NCI-H2196 treated with DMSO at 0.1 percent for 48 hours (cell line): ENCODE results near the gene BAZ2B.

Experiments
- DNase-seq: peaks from one replicate; lab custom pipeline; 2025; ENCODE audit not compliant: unreplicated experiment; lab: John Stamatoyannopoulos, UW

The BAZ2B gene

DNA sequence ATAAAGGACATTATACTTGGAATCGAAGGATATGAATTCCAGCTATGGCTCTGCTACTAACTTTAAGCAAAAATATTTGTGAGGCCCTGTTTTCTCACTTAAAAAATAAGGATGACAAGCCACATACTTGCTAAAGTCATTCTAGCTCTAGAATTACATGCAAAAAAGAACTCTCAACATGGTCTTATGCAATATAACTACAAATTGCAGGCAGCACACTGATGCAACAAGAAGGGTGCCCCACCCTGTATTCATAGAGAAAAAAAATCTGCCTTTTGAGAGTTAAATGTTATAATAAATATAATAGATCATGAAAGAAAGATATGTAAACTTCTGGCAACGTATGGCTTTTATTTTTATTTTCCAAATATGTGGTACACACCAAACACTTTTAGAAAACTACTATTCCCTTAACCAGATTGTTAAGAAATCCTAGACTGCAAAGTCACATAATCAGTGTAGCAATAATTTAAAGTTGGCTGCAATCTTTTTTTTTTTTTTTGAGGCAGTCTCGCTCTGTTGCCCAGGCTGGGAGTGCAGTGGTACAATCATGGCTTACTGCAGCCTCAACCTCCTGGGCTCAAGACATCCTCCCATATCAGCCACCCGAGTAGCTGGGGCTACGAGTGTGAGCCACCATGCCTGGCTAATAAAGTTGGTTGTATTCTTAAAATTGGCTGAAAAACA is 289.6 kb downstream of the BAZ2B start:
- DNase-seq, result no peak

DNA sequence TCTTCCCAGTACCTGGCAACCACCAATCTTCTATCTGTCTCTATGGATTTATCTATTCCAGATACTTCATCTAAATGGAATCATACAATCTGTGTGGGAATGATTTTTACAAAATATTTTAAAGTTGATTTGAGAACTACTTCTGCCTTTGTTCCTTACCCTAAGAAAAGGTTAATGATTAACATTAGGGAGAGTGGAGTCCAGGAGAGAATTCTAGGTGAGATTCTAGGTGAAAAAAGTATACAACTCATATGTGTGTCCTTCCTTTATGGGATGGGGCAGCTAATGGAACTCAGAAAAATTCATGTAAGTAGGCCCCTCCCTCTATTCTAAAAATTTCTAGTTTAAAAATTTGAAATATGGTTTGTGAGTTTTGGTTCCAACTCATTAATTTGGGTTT is 293.9 kb downstream of the BAZ2B start:
- DNase-seq, result no peak

DNA sequence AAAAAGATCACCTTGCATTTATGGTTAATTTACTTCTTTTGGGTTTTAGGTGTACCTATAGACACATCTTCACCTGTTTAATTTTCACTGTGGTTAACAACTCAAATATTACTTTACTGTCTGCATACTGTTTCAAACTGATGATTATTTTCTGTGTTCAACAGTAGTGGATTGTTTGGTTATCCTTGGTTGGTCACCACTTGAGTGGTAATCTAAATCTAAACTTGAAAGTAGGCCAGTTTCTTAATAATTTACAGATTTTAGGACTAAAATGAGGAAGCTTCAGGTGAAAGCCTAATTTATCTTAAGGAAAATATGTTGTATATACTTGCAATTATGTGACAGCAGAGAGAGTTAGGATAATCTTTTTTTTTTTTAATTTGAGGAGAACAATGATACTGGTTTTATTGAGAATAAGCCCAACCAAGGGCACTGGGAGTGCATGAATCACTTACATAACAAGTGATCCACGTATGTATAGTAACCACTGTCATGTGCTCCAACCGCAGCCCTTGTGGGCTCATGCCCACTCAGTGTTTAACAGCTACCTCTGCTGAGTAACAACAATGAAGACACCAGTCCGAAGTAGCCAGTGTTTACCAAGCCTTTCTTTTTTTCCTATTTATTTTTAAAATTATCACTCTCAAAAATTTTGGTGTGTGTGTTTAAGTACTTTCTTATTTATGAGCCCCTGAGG is 298.8 kb downstream of the BAZ2B start:
- no peak for DNase-seq

DNA sequence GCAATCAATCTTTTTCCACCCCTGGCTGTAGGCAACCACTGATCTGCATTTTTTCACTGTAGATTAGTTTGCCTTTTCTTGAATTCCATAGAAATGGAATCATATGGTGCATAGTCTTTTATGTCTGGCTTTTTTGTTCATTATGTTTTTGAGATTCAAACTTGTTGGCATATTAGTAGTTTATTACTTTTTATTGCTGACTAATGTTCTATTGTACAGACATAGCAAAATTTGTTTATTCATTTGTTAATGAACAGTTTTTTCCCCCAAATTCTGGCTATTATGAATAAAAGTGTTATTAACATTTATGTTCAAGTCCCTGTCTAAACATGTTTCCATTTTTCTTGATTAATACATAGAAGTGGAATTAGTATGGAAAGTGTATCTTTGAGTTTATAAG is 308.4 kb downstream of the BAZ2B start:
- no peak for DNase-seq

DNA sequence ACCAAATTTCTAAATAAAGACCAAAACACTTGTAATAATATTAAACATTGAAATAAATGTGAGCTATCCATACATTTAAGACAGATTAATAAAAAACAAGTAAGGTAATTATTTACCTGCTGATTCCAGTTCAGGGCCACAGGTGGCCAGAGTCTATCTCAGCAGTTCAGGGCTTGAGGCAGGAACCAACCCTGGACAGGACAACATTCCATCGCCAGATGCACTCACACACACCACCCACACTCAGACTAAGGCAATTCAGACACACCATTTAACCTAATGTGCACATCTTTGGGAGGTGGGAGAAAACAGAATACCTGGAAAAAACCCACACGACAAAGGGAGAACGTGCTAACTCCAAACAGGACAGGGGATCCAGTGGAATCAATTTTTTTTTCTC is 315.8 kb downstream of the BAZ2B start:
- DNase-seq, result no peak

DNA sequence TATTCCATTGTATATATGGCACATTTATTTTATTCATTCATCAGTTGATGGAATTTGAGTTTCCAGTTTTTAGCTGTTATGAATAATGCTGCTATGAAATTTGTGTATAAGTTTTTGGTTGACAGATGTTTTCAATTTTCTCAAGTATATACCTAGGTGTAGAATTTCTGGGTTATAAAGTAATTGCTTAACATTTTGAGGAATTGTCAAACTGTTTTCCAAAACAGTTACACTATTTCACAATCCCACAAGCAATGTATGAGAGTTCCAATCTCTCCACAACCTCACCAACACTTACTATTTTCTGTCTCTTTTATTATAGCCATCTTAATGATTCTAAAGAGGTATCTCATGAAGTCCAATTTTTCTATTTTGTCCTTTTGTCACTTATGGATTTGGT is 317.4 kb downstream of the BAZ2B start:
- DNase-seq, result no peak

DNA sequence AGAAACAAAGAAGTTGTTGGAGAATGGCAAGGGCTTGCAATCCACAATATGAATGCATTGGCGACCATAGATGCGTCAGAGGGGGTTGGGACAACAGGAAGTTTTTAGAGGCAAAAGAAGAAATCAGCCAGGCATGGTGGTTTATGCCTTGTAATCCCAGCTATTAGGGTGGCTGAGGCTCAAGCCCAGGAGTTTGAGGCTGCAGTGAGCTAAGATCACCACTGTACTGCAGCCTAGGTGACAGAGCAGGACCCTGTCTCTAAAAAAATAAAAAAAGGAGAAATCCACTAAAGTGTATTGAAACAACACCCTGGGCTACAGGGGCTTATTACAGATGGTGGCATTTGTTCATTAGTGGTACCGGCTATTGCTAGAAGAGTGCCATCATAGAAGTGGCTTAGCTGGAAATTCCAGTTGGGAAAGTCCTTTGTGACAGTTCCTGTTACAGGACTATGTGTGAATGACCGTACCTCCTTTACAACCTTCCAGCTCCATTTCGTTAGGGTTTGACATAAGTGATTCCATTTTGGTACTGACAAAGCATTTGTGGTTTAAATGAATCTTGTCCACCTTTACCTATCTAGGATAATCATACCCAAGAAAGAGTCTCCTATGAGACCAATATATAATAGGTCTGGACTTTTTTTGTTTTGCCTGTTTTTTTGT is 319.2 kb downstream of the BAZ2B start:
- DNase-seq, result no peak

DNA sequence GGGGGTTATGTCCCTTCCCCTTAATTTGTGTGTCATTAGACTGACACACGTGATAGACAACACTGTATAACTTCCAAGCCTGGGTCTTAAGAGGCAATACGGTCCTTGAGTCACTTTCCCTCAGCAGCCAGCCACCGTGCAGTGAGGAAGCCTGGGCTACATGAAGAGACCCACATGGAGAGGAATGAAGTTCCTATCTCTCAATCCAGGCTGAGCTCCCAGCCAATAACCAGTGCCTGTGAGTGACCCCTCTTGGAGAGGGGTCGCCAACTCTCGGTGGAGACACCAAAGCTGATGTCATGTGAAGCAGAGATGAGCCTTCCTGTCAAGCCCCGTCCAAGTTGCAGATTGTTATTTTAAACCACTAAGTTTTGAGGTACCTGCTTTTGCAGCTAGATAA is 324.2 kb downstream of the BAZ2B start:
- DNase-seq, result no peak

DNA sequence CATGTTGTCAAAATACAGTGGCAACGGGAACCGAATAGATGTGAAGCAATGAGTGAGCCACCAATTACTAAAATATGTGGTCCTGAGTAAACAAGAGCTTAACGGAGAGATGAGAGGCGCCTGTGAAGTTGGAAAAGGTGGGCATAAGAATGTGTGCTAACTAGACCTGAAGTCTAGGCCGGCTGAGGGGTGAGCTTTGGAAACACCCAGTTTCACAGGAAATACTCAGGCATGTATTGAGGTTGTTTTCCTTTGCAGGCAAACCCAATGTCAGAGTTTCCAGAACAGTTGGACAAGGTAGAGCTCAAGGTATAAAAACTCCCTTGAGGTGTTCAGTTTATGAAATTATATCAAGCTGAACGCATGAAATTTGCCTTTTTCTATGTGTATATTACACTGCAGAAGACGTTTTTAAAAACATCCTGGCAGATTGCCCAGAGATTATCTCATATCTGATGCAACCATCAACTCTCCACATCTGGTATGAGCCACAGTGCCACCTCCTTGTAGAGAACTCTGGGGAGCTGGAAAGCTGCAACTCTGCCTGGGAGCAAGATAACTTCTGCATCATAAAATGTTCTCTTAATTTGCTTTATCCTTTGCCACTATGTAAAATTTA is 325.9 kb downstream of the BAZ2B start:
- DNase-seq, result peak; percentile 22

DNA sequence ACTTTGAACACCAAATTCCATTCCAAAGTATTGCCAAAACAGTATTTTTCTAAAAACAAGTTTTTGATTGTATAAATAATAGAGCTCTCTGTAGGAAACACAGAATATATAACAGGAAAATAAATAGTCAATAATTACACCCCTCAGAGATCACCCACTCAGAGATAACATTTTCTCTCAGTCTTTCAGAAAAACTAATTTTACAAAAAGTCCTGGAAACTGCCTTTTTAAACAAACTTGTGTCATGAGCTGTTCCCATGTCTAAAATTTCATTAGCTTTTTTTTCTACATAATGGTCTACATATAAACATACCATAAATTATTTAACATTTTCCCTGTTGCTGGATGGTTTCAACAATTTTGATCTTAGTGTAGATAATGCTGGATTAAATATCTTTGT is 328.6 kb downstream of the BAZ2B start:
- no peak for DNase-seq

DNA sequence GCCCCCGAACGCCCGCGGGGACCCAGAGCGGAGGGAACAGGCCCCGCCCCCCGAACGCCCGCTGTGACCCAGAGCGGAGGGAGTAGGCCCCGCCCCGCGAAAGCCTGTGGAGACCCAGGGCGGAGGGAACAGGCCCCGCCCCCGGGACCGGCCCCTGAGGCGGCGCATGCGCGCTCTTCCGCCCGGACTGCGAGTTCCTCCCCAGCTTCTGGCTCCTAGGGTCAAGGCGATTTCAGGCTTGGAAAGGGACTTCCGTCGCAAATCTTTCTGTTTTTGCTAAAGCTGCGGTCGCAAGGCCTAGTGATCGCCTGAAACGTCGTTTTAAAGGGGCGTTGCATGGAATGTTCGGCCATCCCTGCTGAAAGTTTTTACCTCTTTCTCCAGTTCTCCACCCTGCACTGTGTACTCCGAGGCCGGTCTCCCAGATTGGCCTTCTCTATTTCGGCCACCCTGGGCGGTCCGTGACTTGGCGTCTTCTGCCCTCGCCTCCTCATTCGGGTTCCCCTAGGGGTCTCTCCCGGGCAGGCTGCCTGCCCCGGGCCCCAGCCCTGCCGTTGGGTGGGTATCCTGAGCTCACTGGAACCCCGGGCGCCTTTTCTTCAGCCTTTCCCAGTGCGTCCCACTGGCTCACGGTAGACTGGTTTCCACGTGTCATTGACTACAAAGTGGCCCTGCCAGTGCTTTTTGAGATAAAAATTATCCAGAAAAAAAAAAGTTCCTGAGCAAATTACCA is 329.5 kb downstream of the BAZ2B start:
- peak; percentile 97 for DNase-seq

DNA sequence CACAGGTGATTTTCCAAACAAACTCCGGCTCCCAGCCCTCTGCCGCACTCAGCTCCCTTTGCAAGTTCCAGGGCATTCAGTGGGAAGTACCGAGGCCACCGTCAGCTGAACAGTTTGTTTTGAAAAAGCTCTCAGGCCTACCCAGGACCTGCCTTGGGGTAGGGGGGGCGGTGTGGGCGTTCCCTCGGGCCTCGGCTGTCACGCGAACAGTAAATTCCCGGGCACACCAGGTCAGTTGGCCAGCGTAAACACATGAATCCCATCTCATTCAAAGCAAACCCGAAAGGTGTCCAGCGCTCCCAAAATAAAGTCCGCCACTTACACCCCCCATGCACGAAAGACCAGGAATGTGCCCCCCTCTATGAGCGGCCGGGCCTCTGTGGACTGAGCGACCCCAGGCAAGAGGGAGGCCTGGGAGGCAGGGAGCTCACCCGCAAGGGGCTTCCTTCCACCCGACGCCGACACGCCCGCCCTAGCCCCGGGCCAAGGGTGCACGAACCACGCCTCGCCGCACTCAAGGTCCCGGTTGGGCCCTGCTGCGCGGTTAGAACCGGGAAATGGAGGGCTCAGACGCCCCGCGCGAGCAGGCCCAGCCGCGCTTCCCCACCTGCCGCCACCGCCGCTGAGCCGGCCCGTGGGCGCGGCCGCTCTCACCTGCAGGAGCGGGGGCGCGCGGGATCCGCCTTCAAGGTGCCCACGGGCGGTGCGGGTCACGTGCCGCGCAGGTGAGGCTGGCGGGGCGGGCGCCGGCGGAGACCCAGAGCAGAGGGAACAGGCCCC is 330.2 kb downstream of the BAZ2B start, which contains the start of gene WDSUB1:
WDSUB1 (minus strand) TSS at position 775 of the 780 bp plus-strand sequence. CDS start 3,634 bp downstream, outside the sequence.
- DNase-seq, result no peak

DNA sequence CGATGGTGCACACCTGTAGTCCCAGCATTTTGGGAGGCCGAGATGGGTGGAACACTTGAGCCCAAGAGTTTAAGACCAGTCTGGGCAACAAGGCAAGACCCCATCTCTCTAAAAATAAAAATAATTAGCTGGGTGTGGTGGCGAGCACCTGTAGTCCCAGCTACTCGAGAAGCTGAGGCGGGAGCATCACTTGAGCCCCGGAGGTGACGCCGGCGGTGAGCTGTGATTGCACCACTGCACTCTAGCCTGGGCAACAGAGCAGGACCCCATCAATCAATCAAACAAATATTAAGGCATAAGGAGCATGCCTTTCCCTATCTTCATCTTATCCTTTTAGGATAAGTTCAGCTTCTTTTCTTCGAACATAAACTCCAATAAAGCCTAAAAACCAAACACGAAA is 330.9 kb downstream of the BAZ2B start:
- no peak for DNase-seq

DNA sequence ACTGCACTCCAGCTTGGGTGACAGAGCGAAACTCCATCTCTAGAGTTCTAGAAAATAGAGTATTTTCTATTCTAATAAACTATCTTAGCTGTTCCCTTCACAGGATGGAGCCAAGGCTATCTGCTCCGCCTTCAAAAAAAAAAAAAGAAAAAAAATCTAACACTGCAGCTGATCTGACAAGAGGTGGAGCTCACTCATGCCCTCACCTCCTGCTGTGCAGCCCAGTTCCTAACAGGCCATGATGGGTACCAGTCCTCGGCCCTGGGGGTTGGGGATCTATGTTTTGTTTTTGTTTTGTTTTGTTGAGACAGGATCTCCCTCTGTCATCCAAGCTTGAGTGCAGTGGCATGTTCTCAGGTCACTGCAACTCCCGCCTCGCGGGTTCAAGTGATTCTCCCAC is 332.8 kb downstream of the BAZ2B start:
- DNase-seq, result no peak

DNA sequence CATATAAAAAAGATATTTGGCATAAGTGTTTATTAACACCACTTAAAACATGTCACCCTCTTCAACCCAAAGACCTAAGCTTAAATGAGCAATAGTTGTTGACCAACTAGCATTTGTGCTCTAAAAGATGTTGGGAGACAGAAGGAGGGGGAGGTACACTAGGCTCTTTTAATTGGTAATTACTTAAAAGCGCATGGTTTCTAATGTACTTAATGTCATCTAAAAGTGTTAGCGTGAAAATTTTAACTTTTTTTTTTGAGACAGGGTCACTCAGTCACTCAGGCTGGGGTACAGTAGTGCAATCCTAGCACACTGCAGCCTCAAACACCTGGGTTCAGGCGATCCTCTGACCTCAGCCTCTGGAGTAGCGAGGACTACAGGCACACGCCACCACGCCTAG is 335.3 kb downstream of the BAZ2B start:
- no peak for DNase-seq

DNA sequence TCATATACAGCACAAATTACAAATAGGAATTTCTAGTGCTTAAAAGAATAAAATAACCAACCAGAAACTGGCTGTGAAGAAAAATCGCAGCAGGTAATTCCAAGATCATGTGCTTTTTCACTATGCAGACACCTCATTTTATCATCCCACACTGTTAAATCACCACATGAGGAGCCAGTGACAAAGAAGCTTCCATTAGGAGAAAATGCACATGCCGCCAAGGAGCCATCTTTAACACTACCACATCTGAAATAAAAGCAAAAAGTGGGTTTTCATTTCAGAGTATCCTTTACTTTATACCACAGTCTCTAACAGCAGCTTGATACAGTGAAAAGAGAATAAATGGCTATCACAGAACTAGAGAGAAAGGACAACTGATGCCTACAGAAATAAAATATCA is 336.6 kb downstream of the BAZ2B start:
- no peak for DNase-seq

DNA sequence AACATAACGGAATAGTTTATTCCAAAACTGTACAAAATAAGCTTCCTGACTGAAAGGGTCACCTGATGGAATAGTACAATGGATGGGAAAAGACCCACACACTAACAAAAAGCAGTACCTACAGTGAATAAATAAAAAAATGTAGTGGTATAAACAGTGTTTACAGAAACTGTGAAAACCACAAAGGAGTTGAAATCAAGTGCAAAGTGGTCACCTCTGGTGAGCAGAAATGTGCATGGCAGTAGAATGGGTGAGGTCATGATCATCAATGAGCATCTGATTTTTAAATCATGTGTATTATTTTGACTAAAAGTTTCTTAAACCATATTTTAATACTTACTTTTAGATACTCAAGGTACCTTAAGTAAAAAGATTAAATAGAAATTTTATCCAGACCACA is 341.2 kb downstream of the BAZ2B start:
- DNase-seq, result no peak

DNA sequence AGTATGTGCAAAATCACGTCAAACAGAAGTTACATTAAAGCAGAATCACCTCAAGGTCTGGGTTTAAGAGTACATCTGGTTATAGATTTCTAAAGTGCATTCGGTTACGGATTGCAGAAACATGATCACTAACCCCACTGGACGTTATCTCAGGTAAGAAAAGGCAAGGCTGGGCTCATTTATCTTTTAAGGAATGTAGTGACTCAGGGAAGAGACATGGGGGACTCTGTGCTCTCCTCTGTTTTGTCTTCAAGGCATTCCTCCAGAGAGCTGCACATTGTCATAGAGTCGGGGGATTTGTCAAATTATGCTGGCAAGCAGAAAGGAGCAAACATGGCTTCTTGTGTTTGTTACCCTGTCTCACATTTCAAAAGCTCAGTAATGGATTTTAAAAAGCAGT is 344.2 kb downstream of the BAZ2B start:
- no peak for DNase-seq

DNA sequence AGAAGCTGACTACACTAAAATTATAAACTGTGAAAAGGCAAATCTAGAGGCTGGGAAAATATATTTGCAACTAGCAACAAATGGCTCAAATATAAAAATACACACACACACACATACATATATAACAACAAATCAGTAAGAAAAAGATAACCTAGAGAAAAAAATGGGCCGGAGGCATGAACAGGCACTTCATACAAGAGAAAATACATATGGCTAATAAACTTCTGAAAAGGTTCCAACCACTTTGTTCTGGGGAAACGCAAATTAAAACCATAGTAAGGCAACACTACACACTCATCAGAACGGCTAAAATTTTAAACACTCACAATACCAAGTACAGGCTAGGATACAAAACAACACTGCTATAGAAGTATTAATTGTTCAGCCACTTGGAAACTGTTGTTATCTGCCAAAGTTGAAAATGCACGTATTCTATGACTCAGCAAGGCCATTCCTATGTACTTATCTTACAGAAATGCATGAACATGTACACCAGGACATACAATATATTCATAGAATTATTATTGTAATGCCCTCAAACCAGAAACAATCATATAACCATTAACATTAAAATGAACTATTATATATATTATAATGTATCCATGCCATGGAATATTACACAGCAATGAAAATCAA is 345.5 kb downstream of the BAZ2B start:
- DNase-seq, result no peak
